ENCODE data around the gene IPO5.

IPO5 gene

GRCh38 chr13:97928301-97928700, 25.2 kb upstream of the IPO5 start:
- Histone ChIP-seq H2BK15ac (ENCODE audit: low read length) (no peak overlapping the region), H3K23ac (ENCODE audit: low read depth, low read length, poor library complexity) (no peak overlapping the region), H3K27me3 (ENCODE audit: control insufficient read depth in 3 of 3, insufficient read depth in 3 of 3, low read depth in 1 of 3, low read length in 3 of 3) (no peaks in the 10 kb centered on the region), H2BK120ac (ENCODE audit: low read depth, low read length) (no peak overlapping the region), H3K14ac (ENCODE audit: low read length) (no peak overlapping the region), H3K4me2 (ENCODE audit: insufficient read depth, low read length, poor library complexity, severe bottlenecking) (no peak overlapping the region), H3K36me3 (replicated peaks in 1 of 2; ENCODE audit: control insufficient read depth in 2 of 2, insufficient read depth in 2 of 2, low read length in 2 of 2) (no peaks in the 10 kb centered on the region), H2AFZ (ENCODE audit: low read length) (no peak overlapping the region), H4K91ac (ENCODE audit: low read depth, low read length, poor library complexity) (no peak overlapping the region), H3K9me3 (replicated peaks in 1 of 2; ENCODE audit: control insufficient read depth in 2 of 2, insufficient read depth in 1 of 2, low read depth in 1 of 2, low read length in 2 of 2) (no peaks in the 10 kb centered on the region), H2BK12ac (ENCODE audit: low read length) (no peak overlapping the region), H2AK5ac (ENCODE audit: low read depth, low read length) (no peak overlapping the region), H3K4me3 (ENCODE audit: low read length in 2 of 2) (no peak overlapping the region), H3K4ac (ENCODE audit: low read length) (no peak overlapping the region), H3K18ac (ENCODE audit: low read length) (no peak overlapping the region), H4K8ac (ENCODE audit: low read depth, low read length) (no peak overlapping the region), H3K9ac (ENCODE audit: low read depth, low read length, poor library complexity) (no peak overlapping the region), H3K79me1 (ENCODE audit: low read depth, low read length) (no peaks in the 10 kb centered on the region), H2BK5ac (ENCODE audit: low read length) (no peak overlapping the region), H3K27ac (replicated peaks; ENCODE audit: low read length) (no peak overlapping the region), H3K4me1 (ENCODE audit: control insufficient read depth in 2 of 2, insufficient read depth in 1 of 2, low read depth in 1 of 2, low read length in 2 of 2) (peaks cover 0 to 5% of the 10 kb centered on the region in 2 donors)
- WGBS, 2 donors (ENCODE audit: extremely low coverage in 2 of 2, insufficient read length in 2 of 2, insufficient replicate concordance in 1 of 2), result no CpG with 5 or more reads among the region's 1 CpG
- no peak for DNase-seq (ENCODE audit: low spot score)

- H2AK5ac ChIP-seq (ENCODE audit: low read depth, low read length), result no peak overlapping the region
- H3K23ac ChIP-seq (ENCODE audit: low read depth, low read length, poor library complexity), result no peak overlapping the region
- H2BK15ac ChIP-seq (ENCODE audit: low read length), result no peak overlapping the region
- H3K18ac ChIP-seq (ENCODE audit: low read length), result no peak overlapping the region
- H2BK120ac ChIP-seq (ENCODE audit: low read depth, low read length), result no peak overlapping the region
- no peak overlapping the region for H3K14ac ChIP-seq (ENCODE audit: low read length)
- H2BK12ac ChIP-seq (ENCODE audit: low read length), result no peak overlapping the region
- DNase-seq (ENCODE audit: low spot score), result no peak
- H3K27me3 ChIP-seq (ENCODE audit: control insufficient read depth in 3 of 3, insufficient read depth in 3 of 3, low read depth in 1 of 3, low read length in 3 of 3), result no peaks in the 10 kb centered on the region
- H3K36me3 ChIP-seq (replicated peaks in 1 of 2; ENCODE audit: control insufficient read depth in 2 of 2, insufficient read depth in 2 of 2, low read length in 2 of 2), result no peaks in the 10 kb centered on the region
- H3K79me1 ChIP-seq (ENCODE audit: low read depth, low read length), result no peaks in the 10 kb centered on the region
- H3K4ac ChIP-seq (ENCODE audit: low read length), result no peak overlapping the region
- H3K9ac ChIP-seq (ENCODE audit: low read depth, low read length, poor library complexity), result no peak overlapping the region
- no peak overlapping the region for H2AFZ ChIP-seq (ENCODE audit: low read length)
- WGBS, 2 donors (ENCODE audit: extremely low coverage in 2 of 2, insufficient read length in 2 of 2, insufficient replicate concordance in 1 of 2), result no CpG with 5 or more reads among the region's 5 CpGs
- H3K4me3 ChIP-seq (ENCODE audit: low read length in 2 of 2), result no peak overlapping the region
- H3K27ac ChIP-seq (replicated peaks; ENCODE audit: low read length), result no peak overlapping the region
- no peak overlapping the region for H4K91ac ChIP-seq (ENCODE audit: low read depth, low read length, poor library complexity)
- no peaks in the 10 kb centered on the region for H3K9me3 ChIP-seq (replicated peaks in 1 of 2; ENCODE audit: control insufficient read depth in 2 of 2, insufficient read depth in 1 of 2, low read depth in 1 of 2, low read length in 2 of 2)
- no peak overlapping the region for H4K8ac ChIP-seq (ENCODE audit: low read depth, low read length)
- no peak overlapping the region for H2BK5ac ChIP-seq (ENCODE audit: low read length)
- H3K4me1 ChIP-seq (ENCODE audit: control insufficient read depth in 2 of 2, insufficient read depth in 1 of 2, low read depth in 1 of 2, low read length in 2 of 2), result peaks cover 0 to 8% of the 10 kb centered on the region in 2 donors
- no peak overlapping the region for H3K4me2 ChIP-seq (ENCODE audit: insufficient read depth, low read length, poor library complexity, severe bottlenecking)
Observed at GRCh38 chr13:97932036-97932435, 21.4 kb upstream of the IPO5 start.

GRCh38 chr13:97932647-97933046, 20.8 kb upstream of the IPO5 start:
- H2AFZ ChIP-seq (ENCODE audit: low read length), result no peak overlapping the region
- no CpG with 5 or more reads among the region's 5 CpGs for WGBS, 2 donors (ENCODE audit: extremely low coverage in 2 of 2, insufficient read length in 2 of 2, insufficient replicate concordance in 1 of 2)
- H3K36me3 ChIP-seq (replicated peaks in 1 of 2; ENCODE audit: control insufficient read depth in 2 of 2, insufficient read depth in 2 of 2, low read length in 2 of 2), result no peaks in the 10 kb centered on the region
- no peak overlapping the region for H3K14ac ChIP-seq (ENCODE audit: low read length)
- H2BK15ac ChIP-seq (ENCODE audit: low read length), result no peak overlapping the region
- no peak overlapping the region for H3K9ac ChIP-seq (ENCODE audit: low read depth, low read length, poor library complexity)
- no peak overlapping the region for H4K91ac ChIP-seq (ENCODE audit: low read depth, low read length, poor library complexity)
- no peak overlapping the region for H2BK12ac ChIP-seq (ENCODE audit: low read length)
- H4K8ac ChIP-seq (ENCODE audit: low read depth, low read length), result no peak overlapping the region
- H3K79me1 ChIP-seq (ENCODE audit: low read depth, low read length), result no peaks in the 10 kb centered on the region
- no peak overlapping the region for H3K18ac ChIP-seq (ENCODE audit: low read length)
- peaks cover 0 to 8% of the 10 kb centered on the region in 2 donors for H3K4me1 ChIP-seq (ENCODE audit: control insufficient read depth in 2 of 2, insufficient read depth in 1 of 2, low read depth in 1 of 2, low read length in 2 of 2)
- H3K23ac ChIP-seq (ENCODE audit: low read depth, low read length, poor library complexity), result no peak overlapping the region
- H3K9me3 ChIP-seq (replicated peaks in 1 of 2; ENCODE audit: control insufficient read depth in 2 of 2, insufficient read depth in 1 of 2, low read depth in 1 of 2, low read length in 2 of 2), result no peaks in the 10 kb centered on the region
- H2BK120ac ChIP-seq (ENCODE audit: low read depth, low read length), result no peak overlapping the region
- no peaks in the 10 kb centered on the region for H3K27me3 ChIP-seq (ENCODE audit: control insufficient read depth in 3 of 3, insufficient read depth in 3 of 3, low read depth in 1 of 3, low read length in 3 of 3)
- no peak overlapping the region for H3K4me3 ChIP-seq (ENCODE audit: low read length in 2 of 2)
- DNase-seq (ENCODE audit: low spot score), result no peak
- no peak overlapping the region for H3K4ac ChIP-seq (ENCODE audit: low read length)
- H2BK5ac ChIP-seq (ENCODE audit: low read length), result no peak overlapping the region
- H3K27ac ChIP-seq (replicated peaks; ENCODE audit: low read length), result no peak overlapping the region
- H3K4me2 ChIP-seq (ENCODE audit: insufficient read depth, low read length, poor library complexity, severe bottlenecking), result no peak overlapping the region
- H2AK5ac ChIP-seq (ENCODE audit: low read depth, low read length), result no peak overlapping the region

GRCh38 chr13:97933776-97934175, 19.7 kb upstream of the IPO5 start:
- no peak overlapping the region for H2BK12ac ChIP-seq (ENCODE audit: low read length)
- H3K79me1 ChIP-seq (ENCODE audit: low read depth, low read length), result no peaks in the 10 kb centered on the region
- no peak overlapping the region for H3K23ac ChIP-seq (ENCODE audit: low read depth, low read length, poor library complexity)
- H3K18ac ChIP-seq (ENCODE audit: low read length), result no peak overlapping the region
- H3K14ac ChIP-seq (ENCODE audit: low read length), result no peak overlapping the region
- H3K4me2 ChIP-seq (ENCODE audit: insufficient read depth, low read length, poor library complexity, severe bottlenecking), result no peak overlapping the region
- no peak overlapping the region for H2BK5ac ChIP-seq (ENCODE audit: low read length)
- no peak overlapping the region for H4K8ac ChIP-seq (ENCODE audit: low read depth, low read length)
- no peak overlapping the region for H3K4me3 ChIP-seq (ENCODE audit: low read length in 2 of 2)
- no peak overlapping the region for H2AK5ac ChIP-seq (ENCODE audit: low read depth, low read length)
- H3K27ac ChIP-seq (replicated peaks; ENCODE audit: low read length), result no peak overlapping the region
- H3K4ac ChIP-seq (ENCODE audit: low read length), result no peak overlapping the region
- no peaks in the 10 kb centered on the region for H3K9me3 ChIP-seq (replicated peaks in 1 of 2; ENCODE audit: control insufficient read depth in 2 of 2, insufficient read depth in 1 of 2, low read depth in 1 of 2, low read length in 2 of 2)
- no peak for DNase-seq (ENCODE audit: low spot score)
- H2BK15ac ChIP-seq (ENCODE audit: low read length), result no peak overlapping the region
- H3K9ac ChIP-seq (ENCODE audit: low read depth, low read length, poor library complexity), result no peak overlapping the region
- no peaks in the 10 kb centered on the region for H3K36me3 ChIP-seq (replicated peaks in 1 of 2; ENCODE audit: control insufficient read depth in 2 of 2, insufficient read depth in 2 of 2, low read length in 2 of 2)
- peaks cover 0 to 8% of the 10 kb centered on the region in 2 donors for H3K4me1 ChIP-seq (ENCODE audit: control insufficient read depth in 2 of 2, insufficient read depth in 1 of 2, low read depth in 1 of 2, low read length in 2 of 2)
- H2BK120ac ChIP-seq (ENCODE audit: low read depth, low read length), result no peak overlapping the region
- H2AFZ ChIP-seq (ENCODE audit: low read length), result no peak overlapping the region
- no peaks in the 10 kb centered on the region for H3K27me3 ChIP-seq (ENCODE audit: control insufficient read depth in 3 of 3, insufficient read depth in 3 of 3, low read depth in 1 of 3, low read length in 3 of 3)
- no peak overlapping the region for H4K91ac ChIP-seq (ENCODE audit: low read depth, low read length, poor library complexity)

All from neuronal stem cell (in vitro differentiated cells).